RKO (cell line): ENCODE data around the gene AGRN.
"Not testable (repeated sequence)": the region's sequence is repeated elsewhere in the genome, so short reads cannot be mapped to it uniquely, and the experiment has no call there.

ENCODE experiments used
- DNase-seq: peaks from one replicate; pipeline ENCODE4 v3.0.0-alpha.2; 2016; ENCODE audit warnings: low spot score

Gene AGRN

GRCh38 chr1:1092149-1092855 is 72.4 kb downstream of the AGRN start:
- no peak for DNase-seq

- DNase-seq, result no peak
These were observed 73.1 kb downstream of the AGRN start for GRCh38 chr1:1092894-1093609.

GRCh38 chr1:1093610-1093943 is 73.7 kb downstream of the AGRN start:
- no peak for DNase-seq

GRCh38 chr1:1094981-1095380 is 75.1 kb downstream of the AGRN start:
- no peak for DNase-seq

GRCh38 chr1:1096136-1096535 is 76.2 kb downstream of the AGRN start:
- DNase-seq, result not testable (repeated sequence)

GRCh38 chr1:1098681-1099421 is 78.9 kb downstream of the AGRN start:
- DNase-seq, result no peak

GRCh38 chr1:1099506-1100183 is 79.7 kb downstream of the AGRN start:
- DNase-seq, result no peak

GRCh38 chr1:1100296-1100695 is 80.4 kb downstream of the AGRN start:
- no peak for DNase-seq

GRCh38 chr1:1101503-1101902 is 81.6 kb downstream of the AGRN start:
- DNase-seq, result no peak

- DNase-seq, result not testable (repeated sequence)
These were observed 84.2 kb downstream of the AGRN start for GRCh38 chr1:1104152-1104551.
